ENCODE measurements around the gene AKAP12.
"Not testable (repeated sequence)": the region's sequence is repeated elsewhere in the genome, so short reads cannot be mapped to it uniquely, and the experiment has no call there.

The AKAP12 gene

GRCh38 chr6:151306269-151306783 is 66.6 kb downstream of the AKAP12 start:
- Mint-ChIP-seq H3K9me3 (no peaks in the 10 kb centered on the region), H3K27me3 (peaks cover 8% of the 10 kb centered on the region), H3K27ac (no peak overlapping the region), H3K4me3 (no peak overlapping the region), H3K4me1 (no peaks in the 10 kb centered on the region), H3K36me3 (no peaks in the 10 kb centered on the region)
- no peak for ATAC-seq

GRCh38 chr6:151307501-151307900 is 67.7 kb downstream of the AKAP12 start:
- no peak overlapping the region for H3K27ac Mint-ChIP-seq

DNA sequence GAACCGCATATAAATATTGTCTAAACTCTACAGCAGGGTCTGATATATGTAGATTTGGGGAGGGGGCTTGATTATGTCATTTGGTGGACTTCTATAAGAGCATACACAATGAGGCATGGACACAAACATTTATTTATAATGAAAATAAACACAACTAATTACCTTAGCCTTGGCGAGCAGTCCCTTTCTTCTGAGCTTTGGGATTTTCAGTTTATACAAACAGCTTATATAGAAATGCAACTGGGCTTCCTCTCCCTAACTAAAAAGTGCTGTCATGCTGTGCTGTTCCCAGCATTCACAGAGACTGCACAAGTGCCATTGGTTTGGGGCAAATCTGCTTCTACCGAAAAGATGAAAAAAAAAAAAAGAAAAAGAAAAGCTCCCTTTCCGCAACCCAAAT is 69.9 kb downstream of the AKAP12 start:
- Mint-ChIP-seq H3K27ac (no peak overlapping the region), H3K27me3 (peaks cover 5% of the 10 kb centered on the region), H3K9me3 (no peaks in the 10 kb centered on the region), H3K4me3 (no peak overlapping the region), H3K36me3 (no peaks in the 10 kb centered on the region), H3K4me1 (no peaks in the 10 kb centered on the region)
- no peak for ATAC-seq

More at GRCh38 chr6:151307501-151307900, 67.7 kb downstream of the AKAP12 start:
- H3K9me3 Mint-ChIP-seq = no peaks in the 10 kb centered on the region
- peaks cover 8% of the 10 kb centered on the region for H3K27me3 Mint-ChIP-seq
- H3K36me3 Mint-ChIP-seq = no peaks in the 10 kb centered on the region
- H3K4me3 Mint-ChIP-seq = no peak overlapping the region
- no peak for ATAC-seq
- no peaks in the 10 kb centered on the region for H3K4me1 Mint-ChIP-seq

GRCh38 chr6:151310279-151310678 is 70.5 kb downstream of the AKAP12 start:
- no peaks in the 10 kb centered on the region for H3K9me3 Mint-ChIP-seq
- H3K27ac Mint-ChIP-seq = no peak overlapping the region
- no peak for ATAC-seq
- H3K4me1 Mint-ChIP-seq = no peaks in the 10 kb centered on the region
- H3K4me3 Mint-ChIP-seq = no peak overlapping the region
- no peaks in the 10 kb centered on the region for H3K36me3 Mint-ChIP-seq
- no peaks in the 10 kb centered on the region for H3K27me3 Mint-ChIP-seq

- Mint-ChIP-seq H3K4me1 (no peaks in the 10 kb centered on the region), H3K27me3 (no peaks in the 10 kb centered on the region), H3K4me3 (no peak overlapping the region), H3K27ac (no peak overlapping the region), H3K36me3 (no peaks in the 10 kb centered on the region), H3K9me3 (peaks cover 4% of the 10 kb centered on the region)
- ATAC-seq = no peak
Observed at GRCh38 chr6:151310852-151311767, 71.3 kb downstream of the AKAP12 start.

DNA sequence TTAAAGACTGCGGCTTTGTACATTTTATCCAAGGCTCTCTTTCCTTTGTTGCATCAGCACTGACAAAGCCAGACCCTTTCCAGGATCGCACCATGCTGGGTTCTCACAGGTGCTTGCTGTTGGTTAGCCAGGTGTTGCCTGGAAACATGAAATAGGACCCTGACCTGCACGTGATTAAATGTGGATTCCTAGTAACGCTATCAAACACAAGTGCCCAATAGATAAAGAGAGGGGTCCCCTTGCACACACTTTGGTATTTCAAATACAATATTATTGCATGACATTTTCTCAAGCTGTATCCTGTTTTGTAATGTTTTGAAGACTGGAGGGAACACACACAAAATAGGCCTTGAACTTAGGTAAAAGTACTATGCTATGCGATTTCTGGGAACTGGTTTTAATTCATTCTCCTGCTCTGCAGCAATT is 73.3 kb downstream of the AKAP12 start:
- H3K27me3 Mint-ChIP-seq = no peaks in the 10 kb centered on the region
- H3K4me3 Mint-ChIP-seq = no peak overlapping the region
- no peaks in the 10 kb centered on the region for H3K4me1 Mint-ChIP-seq
- H3K9me3 Mint-ChIP-seq = peaks cover 9% of the 10 kb centered on the region
- no peak overlapping the region for H3K27ac Mint-ChIP-seq
- H3K36me3 Mint-ChIP-seq = no peaks in the 10 kb centered on the region
- ATAC-seq = no peak

- ATAC-seq = not testable (repeated sequence)
Observed at GRCh38 chr6:151315661-151316060, 75.9 kb downstream of the AKAP12 start.

GRCh38 chr6:151317103-151317994 is 77.6 kb downstream of the AKAP12 start:
- no peak for ATAC-seq

More at GRCh38 chr6:151315661-151316060, 75.9 kb downstream of the AKAP12 start:
- peaks cover 12% of the 10 kb centered on the region for H3K27me3 Mint-ChIP-seq
- not testable (repeated sequence) for H3K4me3 Mint-ChIP-seq, H3K9me3 Mint-ChIP-seq, H3K4me1 Mint-ChIP-seq, H3K36me3 Mint-ChIP-seq, H3K27ac Mint-ChIP-seq

DNA sequence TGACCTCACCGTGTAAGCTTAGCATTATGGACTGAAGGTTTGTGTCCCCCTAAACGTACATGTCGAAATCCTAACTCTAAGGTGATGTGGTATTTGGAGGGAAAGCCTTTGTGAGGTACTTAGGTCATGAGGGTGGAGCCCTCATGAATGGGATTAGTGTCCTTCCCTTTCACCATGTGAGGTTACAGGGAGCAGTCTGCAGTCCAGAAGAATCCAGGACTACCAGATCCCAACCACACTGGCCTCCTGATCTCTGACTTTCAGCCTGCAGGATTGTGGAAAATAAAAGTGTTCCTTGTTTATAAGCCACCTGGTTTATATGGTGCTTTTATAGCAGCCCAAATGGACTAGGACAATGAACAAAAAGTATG is 78.2 kb downstream of the AKAP12 start:
- Mint-ChIP-seq H3K36me3 (no peaks in the 10 kb centered on the region), H3K27ac (no peak overlapping the region), H3K4me3 (no peak overlapping the region), H3K9me3 (peaks cover 9% of the 10 kb centered on the region), H3K27me3 (peaks cover 35% of the 10 kb centered on the region), H3K4me1 (no peaks in the 10 kb centered on the region)
- no peak for ATAC-seq

More at GRCh38 chr6:151317103-151317994, 77.6 kb downstream of the AKAP12 start:
- Mint-ChIP-seq H3K27me3 (peaks cover 29% of the 10 kb centered on the region), H3K4me1 (no peaks in the 10 kb centered on the region), H3K9me3 (peaks cover 9% of the 10 kb centered on the region), H3K4me3 (no peak overlapping the region), H3K27ac (no peak overlapping the region), H3K36me3 (no peaks in the 10 kb centered on the region)

DNA sequence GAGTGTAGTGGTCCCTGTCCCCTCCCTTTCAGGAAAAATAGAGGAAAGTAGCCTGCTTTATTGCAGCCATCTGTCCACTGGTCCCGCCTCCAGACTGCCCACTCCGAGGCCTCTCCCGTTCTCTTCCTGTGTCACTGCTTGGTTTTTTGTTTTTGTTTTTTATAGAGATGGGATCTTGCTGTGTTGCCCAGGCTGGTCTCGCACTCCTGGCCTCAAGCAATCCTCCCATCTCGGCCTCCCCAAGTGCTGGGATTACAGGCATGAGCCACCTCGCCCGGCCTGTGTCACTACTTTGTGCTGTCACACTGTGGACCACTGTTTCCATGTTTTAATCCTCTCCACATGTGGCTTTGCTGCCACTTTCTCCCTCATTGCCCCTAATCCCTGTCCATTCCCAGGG is 80.4 kb downstream of the AKAP12 start:
- peaks cover 9% of the 10 kb centered on the region for H3K9me3 Mint-ChIP-seq
- no peak for ATAC-seq
- peaks cover 17% of the 10 kb centered on the region for H3K4me1 Mint-ChIP-seq
- H3K27ac Mint-ChIP-seq = no peak overlapping the region
- peaks cover 56% of the 10 kb centered on the region for H3K27me3 Mint-ChIP-seq
- H3K4me3 Mint-ChIP-seq = no peak overlapping the region
- H3K36me3 Mint-ChIP-seq = no peaks in the 10 kb centered on the region

- H3K4me1 Mint-ChIP-seq = peaks cover 27% of the 10 kb centered on the region
- peaks cover 1% of the 10 kb centered on the region for H3K9me3 Mint-ChIP-seq
- peaks cover 69% of the 10 kb centered on the region for H3K27me3 Mint-ChIP-seq
- no peak overlapping the region for H3K4me3 Mint-ChIP-seq
- H3K36me3 Mint-ChIP-seq = no peaks in the 10 kb centered on the region
- no peak for ATAC-seq
- no peak overlapping the region for H3K27ac Mint-ChIP-seq
Observed at GRCh38 chr6:151321438-151321837, 81.7 kb downstream of the AKAP12 start.

- Mint-ChIP-seq H3K4me1 (peaks cover 27% of the 10 kb centered on the region), H3K4me3 (no peak overlapping the region), H3K27me3 (peaks cover 81% of the 10 kb centered on the region), H3K36me3 (no peaks in the 10 kb centered on the region), H3K27ac (no peak overlapping the region), H3K9me3 (no peaks in the 10 kb centered on the region)
- no peak for ATAC-seq
Observed at GRCh38 chr6:151322570-151322969, 82.8 kb downstream of the AKAP12 start.

DNA sequence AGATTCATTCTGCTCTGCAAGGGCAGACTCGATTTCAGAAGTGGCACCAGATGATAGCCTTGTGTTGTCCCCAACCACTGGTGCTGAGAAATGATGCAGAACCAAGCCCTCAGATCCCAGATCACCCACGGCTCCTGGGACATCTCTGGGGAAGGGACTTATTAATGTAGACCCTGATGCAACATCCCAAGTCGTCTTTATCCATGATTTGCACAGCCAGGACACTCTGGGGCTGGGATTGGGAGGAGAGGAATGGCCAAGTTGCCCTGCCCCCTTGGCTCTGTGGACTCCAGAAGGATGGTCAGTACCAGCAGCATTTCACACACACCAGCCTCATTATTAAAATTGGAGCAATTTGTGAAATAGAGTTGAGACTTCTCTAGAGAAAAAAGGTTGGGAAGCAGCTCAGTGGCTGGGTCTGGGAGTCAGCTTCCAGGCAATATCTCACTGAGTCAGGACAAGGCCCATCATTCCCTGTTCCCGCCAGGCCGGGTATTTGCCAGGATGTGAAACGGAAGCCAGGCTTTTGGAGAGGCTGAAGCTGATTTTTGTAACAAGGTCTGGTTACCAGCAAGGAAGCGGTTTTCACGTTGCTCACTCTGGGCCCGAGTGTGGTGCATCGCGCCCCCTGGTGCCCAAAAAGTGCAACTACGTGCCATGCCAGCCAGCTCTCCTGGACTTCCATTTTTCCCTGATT is 84.2 kb downstream of the AKAP12 start:
- Mint-ChIP-seq H3K36me3 (no peaks in the 10 kb centered on the region), H3K27me3 (peaks cover 84% of the 10 kb centered on the region), H3K4me3 (no peak overlapping the region), H3K4me1 (peaks cover 27% of the 10 kb centered on the region), H3K9me3 (no peaks in the 10 kb centered on the region), H3K27ac (peak overlapping the region; percentile 27)
- peak; percentile 63 for ATAC-seq

DNA sequence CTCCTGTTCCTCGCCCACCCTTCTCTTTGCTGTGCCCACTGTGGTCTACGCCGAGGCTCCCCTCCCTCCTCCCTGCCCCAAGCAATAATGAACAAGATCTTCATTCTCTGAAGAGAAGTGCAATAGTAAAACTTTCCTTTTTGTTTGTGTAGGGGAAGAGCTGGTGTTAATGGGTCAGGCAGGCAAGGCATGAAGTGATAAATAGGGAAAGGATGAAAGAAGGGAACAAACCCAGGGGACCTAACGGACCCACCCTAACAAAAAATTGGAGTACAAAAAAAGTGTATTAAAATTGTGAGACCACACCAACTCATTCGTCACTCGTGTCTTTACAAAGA is 84.7 kb downstream of the AKAP12 start:
- H3K36me3 Mint-ChIP-seq = no peaks in the 10 kb centered on the region
- H3K27ac Mint-ChIP-seq = no peak overlapping the region
- H3K27me3 Mint-ChIP-seq = peaks cover 84% of the 10 kb centered on the region
- no peaks in the 10 kb centered on the region for H3K9me3 Mint-ChIP-seq
- ATAC-seq = no peak
- peaks cover 27% of the 10 kb centered on the region for H3K4me1 Mint-ChIP-seq
- no peak overlapping the region for H3K4me3 Mint-ChIP-seq
